Activated CD8-positive, alpha-beta T cell treated with anti-CD3 and anti-CD28 coated beads for 36 hours (primary cell): ENCODE measurements around the gene TASP1. TPM values are rescaled to one million over a fixed set of nuclear protein-coding genes. Genes with fewer than 3 reads are reported as not detected.

Source experiments
- ATAC-seq: fragments of 200-7000 bp; cut with Tn5 transposase; one replicate; pipeline ENCODE4 v1.10.0; 2021; ENCODE audit warnings: mild to moderate bottlenecking, moderate library complexity
- CTCF ChIA-PET: fragments of 350-600 bp; sonication (Branson Sonifier 250); formaldehyde crosslinking; loops from one replicate; lab custom pipeline; 2021; ENCODE audit warnings: antibody characterized with exemption; lab: Charles Lee
- POLR2A ChIA-PET: fragments of 350-600 bp; sonication (Branson Sonifier 250); formaldehyde crosslinking; loops from one replicate; lab custom pipeline; 2021; ENCODE audit warnings: antibody characterized with exemption; lab: Charles Lee
- DNase-seq: peaks from one replicate; pipeline ENCODE4 v3.0.0-alpha.2; 2020
- H3K27ac Mint-ChIP-seq: one replicate; pipeline ENCODE4 v1.8.0; 2021; ENCODE audit warnings: mild to moderate bottlenecking, mixed read lengths
- H3K27me3 Mint-ChIP-seq: one replicate; pipeline ENCODE4 v1.8.0; 2021; ENCODE audit warnings: mixed read lengths
- H3K36me3 Mint-ChIP-seq: one replicate; pipeline ENCODE4 v1.8.0; 2021; ENCODE audit warnings: low read depth, mixed read lengths
- H3K4me1 Mint-ChIP-seq: one replicate; pipeline ENCODE4 v1.8.0; 2021; ENCODE audit warnings: low read depth, mixed read lengths
- H3K4me3 Mint-ChIP-seq: one replicate; pipeline ENCODE4 v1.8.0; 2021; ENCODE audit warnings: mild to moderate bottlenecking, moderate library complexity, mixed read lengths
- H3K9me3 Mint-ChIP-seq: one replicate; pipeline ENCODE4 v1.8.0; 2021; ENCODE audit warnings: mixed read lengths
- intact Hi-C: fragments of 100-400 bp; cut with micrococcal nuclease; formaldehyde crosslinking; loops from one replicate; pipeline ENCODE4 v1.10.0; 2022
- total RNA-seq, 2 experiments: library from RNA; stranded (reverse); gene quantifications; one replicate each; pipeline ENCODE4 v1.2.3, GENCODE V29; 2021
- TF ChIP-seq, protein P1 (sequence below): fragments of 200-600 bp; IDR thresholded peaks from one replicate; pipeline ENCODE4 v1.8.0; 2022; ENCODE audit warnings: antibody characterized with exemption, mild to moderate bottlenecking

The TASP1 gene
- total RNA-seq, 2 experiments from 2014 or later: 8.7 to 8.8 TPM

DNA sequence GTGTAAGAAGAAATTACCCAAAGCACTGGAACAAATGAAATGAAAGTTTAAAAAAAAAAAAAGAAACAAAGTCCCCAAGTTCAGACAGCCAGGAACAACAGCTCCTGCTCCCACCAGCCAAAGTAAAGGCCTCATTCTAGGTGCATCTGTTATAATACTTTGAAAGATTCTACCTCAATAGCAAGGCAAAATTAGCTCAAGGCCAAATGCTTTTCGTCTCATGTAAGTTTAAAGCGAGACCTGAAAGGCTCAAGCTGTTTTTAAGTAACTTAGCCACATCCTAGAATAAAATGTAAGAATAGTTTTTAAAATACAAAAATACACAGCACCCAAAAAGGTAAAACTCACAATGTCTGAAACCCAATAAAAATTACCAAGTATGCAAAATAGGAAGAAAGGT lies 64.7 kb downstream of the TASP1 start:
- intact Hi-C loops: no loop called here

DNA sequence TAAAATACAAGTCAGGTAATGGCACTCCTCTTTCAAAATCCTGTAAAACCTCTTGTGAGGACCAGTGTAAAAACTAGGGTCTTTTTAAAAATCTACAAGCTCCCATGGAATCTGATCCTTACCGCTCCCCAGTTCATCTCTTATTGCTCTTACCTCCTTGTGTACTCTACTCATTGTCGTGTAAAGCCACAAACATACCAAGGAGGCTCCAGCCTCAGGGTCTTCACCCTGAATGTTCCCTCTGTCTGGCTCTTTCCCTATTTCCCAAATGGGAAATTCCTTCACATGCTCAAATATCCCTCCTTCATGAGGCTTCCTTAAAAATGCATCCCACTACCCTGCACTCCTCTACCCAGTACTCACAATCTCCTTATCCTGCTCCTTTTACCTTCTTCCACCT lies 67.1 kb downstream of the TASP1 start:
- Mint-ChIP-seq H3K27ac (no peak overlapping the region), H3K4me1 (no peaks in the 10 kb centered on the region), H3K36me3 (peaks cover 34% of the 10 kb centered on the region), H3K27me3 (no peaks in the 10 kb centered on the region), H3K4me3 (no peak overlapping the region), H3K9me3 (no peaks in the 10 kb centered on the region)
- ChIA-PET POLR2A (no interaction called here), CTCF (interaction anchor here (1.2 kb wide), 1 partner anchor 24 kb away, joined by 3 read pairs; no protein-coding TSS in a partner anchor)
- intact Hi-C loops: no loop called here
- ATAC-seq (no peak), DNase-seq (no peak)
- TF ChIP-seq, protein P1, sequence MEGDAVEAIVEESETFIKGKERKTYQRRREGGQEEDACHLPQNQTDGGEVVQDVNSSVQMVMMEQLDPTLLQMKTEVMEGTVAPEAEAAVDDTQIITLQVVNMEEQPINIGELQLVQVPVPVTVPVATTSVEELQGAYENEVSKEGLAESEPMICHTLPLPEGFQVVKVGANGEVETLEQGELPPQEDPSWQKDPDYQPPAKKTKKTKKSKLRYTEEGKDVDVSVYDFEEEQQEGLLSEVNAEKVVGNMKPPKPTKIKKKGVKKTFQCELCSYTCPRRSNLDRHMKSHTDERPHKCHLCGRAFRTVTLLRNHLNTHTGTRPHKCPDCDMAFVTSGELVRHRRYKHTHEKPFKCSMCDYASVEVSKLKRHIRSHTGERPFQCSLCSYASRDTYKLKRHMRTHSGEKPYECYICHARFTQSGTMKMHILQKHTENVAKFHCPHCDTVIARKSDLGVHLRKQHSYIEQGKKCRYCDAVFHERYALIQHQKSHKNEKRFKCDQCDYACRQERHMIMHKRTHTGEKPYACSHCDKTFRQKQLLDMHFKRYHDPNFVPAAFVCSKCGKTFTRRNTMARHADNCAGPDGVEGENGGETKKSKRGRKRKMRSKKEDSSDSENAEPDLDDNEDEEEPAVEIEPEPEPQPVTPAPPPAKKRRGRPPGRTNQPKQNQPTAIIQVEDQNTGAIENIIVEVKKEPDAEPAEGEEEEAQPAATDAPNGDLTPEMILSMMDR: no peak

More for the DNA sequence above, 64.7 kb downstream of the TASP1 start:
- no peak for ATAC-seq
- ChIA-PET CTCF (interaction anchor here (0.9 to 3.7 kb wide), 3 partner anchors 16 to 27 kb away, joined by 3 to 19 read pairs (median 4); no protein-coding TSS in a partner anchor), POLR2A (no interaction called here)
- no peaks in the 10 kb centered on the region for H3K4me1 Mint-ChIP-seq
- H3K27ac Mint-ChIP-seq: no peak overlapping the region
- peaks cover 28% of the 10 kb centered on the region for H3K36me3 Mint-ChIP-seq
- H3K9me3 Mint-ChIP-seq: no peaks in the 10 kb centered on the region
- no peaks in the 10 kb centered on the region for H3K27me3 Mint-ChIP-seq
- H3K4me3 Mint-ChIP-seq: no peak overlapping the region
- TF ChIP-seq, protein P1: no peak
- DNase-seq: no peak

DNA sequence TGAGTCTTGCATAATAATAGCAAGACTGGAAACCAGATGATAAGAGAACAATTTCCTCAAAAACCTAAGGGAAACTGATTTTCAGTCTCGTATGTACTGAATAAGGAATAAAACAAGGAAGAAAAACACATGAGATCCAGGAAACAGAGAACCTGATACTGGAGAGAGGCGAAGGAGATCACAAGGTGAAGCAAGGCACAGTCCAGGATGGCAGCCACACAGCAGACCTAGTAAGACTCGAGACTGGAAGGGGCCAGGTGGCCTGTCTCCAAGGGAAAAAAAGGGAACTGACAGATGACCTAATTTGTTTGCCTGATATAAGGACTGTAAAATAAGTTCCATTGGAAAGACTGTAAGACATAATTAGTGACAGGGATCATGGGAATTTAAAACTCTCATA lies 71.1 kb downstream of the TASP1 start:
- intact Hi-C loops: no loop called here
- H3K9me3 Mint-ChIP-seq: no peaks in the 10 kb centered on the region
- H3K36me3 Mint-ChIP-seq: peaks cover 36% of the 10 kb centered on the region
- TF ChIP-seq, protein P1: no peak
- CTCF ChIA-PET: no interaction called here
- DNase-seq (no peak), ATAC-seq (no peak)
- no peaks in the 10 kb centered on the region for H3K4me1 Mint-ChIP-seq
- H3K27me3 Mint-ChIP-seq: no peaks in the 10 kb centered on the region
- H3K27ac Mint-ChIP-seq: no peak overlapping the region
- POLR2A ChIA-PET: no interaction called here
- H3K4me3 Mint-ChIP-seq: no peak overlapping the region

DNA sequence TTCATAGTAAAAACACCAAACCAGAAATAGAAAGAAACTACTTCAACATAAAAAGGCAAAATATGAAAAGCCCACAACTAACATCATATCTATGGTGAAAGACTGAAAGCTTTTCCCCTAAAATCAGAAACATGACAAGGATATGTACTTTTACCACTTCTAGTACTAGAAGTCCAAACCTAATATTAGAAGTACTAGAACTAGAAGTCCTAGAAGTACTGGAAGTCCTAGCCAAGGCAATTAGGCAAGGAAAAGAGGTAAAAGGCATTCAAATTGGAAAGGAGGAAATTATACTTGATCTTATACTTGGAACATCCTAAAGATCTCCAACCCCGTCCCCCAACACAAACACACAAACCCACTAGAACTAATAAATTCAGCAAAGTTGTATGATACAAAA lies 74.9 kb downstream of the TASP1 start:
- intact Hi-C loops: no loop called here
- H3K9me3 Mint-ChIP-seq: peaks cover 4% of the 10 kb centered on the region
- H3K36me3 Mint-ChIP-seq: peaks cover 39% of the 10 kb centered on the region
- DNase-seq (no peak), ATAC-seq (no peak)
- TF ChIP-seq, protein P1: no peak
- POLR2A ChIA-PET: no interaction called here
- no peak overlapping the region for H3K4me3 Mint-ChIP-seq
- no peak overlapping the region for H3K27ac Mint-ChIP-seq
- H3K27me3 Mint-ChIP-seq: no peaks in the 10 kb centered on the region
- CTCF ChIA-PET: no interaction called here
- H3K4me1 Mint-ChIP-seq: no peaks in the 10 kb centered on the region

DNA sequence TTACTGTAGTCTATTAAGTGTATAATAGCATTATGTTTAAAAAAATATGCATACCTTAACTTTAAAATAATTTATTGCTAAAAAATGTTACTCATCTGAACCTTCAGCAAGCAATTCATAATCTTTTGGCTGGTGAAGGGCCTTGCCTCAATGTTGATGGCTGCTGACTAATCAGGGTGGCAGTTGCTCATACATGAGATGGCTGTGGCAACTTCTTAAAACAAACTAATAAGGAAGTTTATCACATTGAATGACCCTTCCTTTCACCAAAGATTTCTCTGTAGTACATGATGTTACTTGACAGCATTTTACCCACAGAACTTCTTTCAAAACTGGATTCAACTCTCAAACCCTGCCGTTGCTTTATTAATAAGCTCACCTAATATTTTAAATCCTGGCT lies 84.0 kb downstream of the TASP1 start:
- POLR2A ChIA-PET: no interaction called here
- ATAC-seq: no peak
- TF ChIP-seq, protein P1: no peak

More for the DNA sequence above, 84.0 kb downstream of the TASP1 start:
- intact Hi-C loops: no loop called here
- Mint-ChIP-seq H3K36me3 (peaks cover 17% of the 10 kb centered on the region), H3K4me1 (no peaks in the 10 kb centered on the region), H3K4me3 (no peak overlapping the region), H3K27ac (no peak overlapping the region), H3K27me3 (no peaks in the 10 kb centered on the region), H3K9me3 (no peaks in the 10 kb centered on the region)
- CTCF ChIA-PET: interaction anchor here (7.2 kb wide), 1 partner anchor 7 kb away, joined by 78 read pairs; no protein-coding TSS in a partner anchor
- DNase-seq: no peak
